ENCODE measurements around the gene CALML4.

The CALML4 gene

GRCh38 chr15:68197661-68198437 is 7.3 kb downstream of the CALML4 start:
- DNase-seq, result no peak
- H3K36me3 Mint-ChIP-seq, result peaks cover 26% of the 10 kb centered on the region
- H3K4me3 Mint-ChIP-seq, result no peak overlapping the region
- no peaks in the 10 kb centered on the region for H3K4me1 Mint-ChIP-seq
- H3K27ac Mint-ChIP-seq, result no peak overlapping the region
- no peaks in the 10 kb centered on the region for H3K9me3 Mint-ChIP-seq
- no peaks in the 10 kb centered on the region for H3K27me3 Mint-ChIP-seq
- CTCF ChIA-PET, result no interaction called here

GRCh38 chr15:68197170-68197492 is 8.0 kb downstream of the CALML4 start:
- CTCF ChIA-PET, result no interaction called here
- H3K4me3 Mint-ChIP-seq, result no peak overlapping the region
- no peaks in the 10 kb centered on the region for H3K4me1 Mint-ChIP-seq
- H3K27ac Mint-ChIP-seq, result no peak overlapping the region
- no peaks in the 10 kb centered on the region for H3K9me3 Mint-ChIP-seq
- H3K36me3 Mint-ChIP-seq, result peaks cover 32% of the 10 kb centered on the region
- no peaks in the 10 kb centered on the region for H3K27me3 Mint-ChIP-seq
- DNase-seq, result no peak

- no peak overlapping the region for H3K27ac Mint-ChIP-seq
- CTCF ChIA-PET, result interaction anchor here (0.7 kb wide), 1 partner anchor 14 kb away, joined by 3 read pairs; no protein-coding TSS in a partner anchor
- H3K36me3 Mint-ChIP-seq, result peaks cover 34% of the 10 kb centered on the region
Observed at GRCh38 chr15:68196445-68197169, 8.5 kb downstream of the CALML4 start.

GRCh38 chr15:68195336-68196112 is 9.6 kb downstream of the CALML4 start:
- H3K36me3 Mint-ChIP-seq, result peaks cover 34% of the 10 kb centered on the region
- no peaks in the 10 kb centered on the region for H3K27me3 Mint-ChIP-seq
- H3K4me1 Mint-ChIP-seq, result no peaks in the 10 kb centered on the region
- DNase-seq, result no peak
- no peak overlapping the region for H3K4me3 Mint-ChIP-seq
- CTCF ChIA-PET, result interaction anchor here (0.6 to 0.9 kb wide), 3 partner anchors 15 to 17 kb away, joined by 3 read pairs; no protein-coding TSS in a partner anchor
- H3K9me3 Mint-ChIP-seq, result no peaks in the 10 kb centered on the region
- no peak overlapping the region for H3K27ac Mint-ChIP-seq

More at GRCh38 chr15:68196445-68197169, 8.5 kb downstream of the CALML4 start:
- no peaks in the 10 kb centered on the region for H3K27me3 Mint-ChIP-seq
- no peak for DNase-seq
- H3K4me3 Mint-ChIP-seq, result no peak overlapping the region
- no peaks in the 10 kb centered on the region for H3K4me1 Mint-ChIP-seq
- no peaks in the 10 kb centered on the region for H3K9me3 Mint-ChIP-seq

- no peaks in the 10 kb centered on the region for H3K27me3 Mint-ChIP-seq
- H3K4me1 Mint-ChIP-seq, result no peaks in the 10 kb centered on the region
- DNase-seq, result no peak
- no peaks in the 10 kb centered on the region for H3K9me3 Mint-ChIP-seq
- H3K27ac Mint-ChIP-seq, result no peak overlapping the region
- CTCF ChIA-PET, result interaction anchor here (0.6 to 1.2 kb wide), 3 partner anchors 16 to 114 kb away, joined by 3 read pairs; no protein-coding TSS in a partner anchor
- no peak overlapping the region for H3K4me3 Mint-ChIP-seq
- peaks cover 43% of the 10 kb centered on the region for H3K36me3 Mint-ChIP-seq
Observed at GRCh38 chr15:68192804-68193486, 12.2 kb downstream of the CALML4 start.

GRCh38 chr15:68192117-68192516 is 13.0 kb downstream of the CALML4 start:
- Mint-ChIP-seq H3K27ac (no peak overlapping the region), H3K4me3 (no peak overlapping the region), H3K9me3 (no peaks in the 10 kb centered on the region), H3K36me3 (peaks cover 45% of the 10 kb centered on the region), H3K4me1 (no peaks in the 10 kb centered on the region), H3K27me3 (no peaks in the 10 kb centered on the region)
- no peak for DNase-seq
- CTCF ChIA-PET, result no interaction called here

GRCh38 chr15:68191555-68191954 is 13.6 kb downstream of the CALML4 start:
- no peak overlapping the region for H3K4me3 Mint-ChIP-seq
- peaks cover 45% of the 10 kb centered on the region for H3K36me3 Mint-ChIP-seq
- CTCF ChIA-PET, result no interaction called here
- no peaks in the 10 kb centered on the region for H3K27me3 Mint-ChIP-seq
- no peaks in the 10 kb centered on the region for H3K9me3 Mint-ChIP-seq
- DNase-seq, result no peak
- no peaks in the 10 kb centered on the region for H3K4me1 Mint-ChIP-seq
- H3K27ac Mint-ChIP-seq, result no peak overlapping the region

GRCh38 chr15:68190048-68190447 is 15.1 kb downstream of the CALML4 start:
- peaks cover 47% of the 10 kb centered on the region for H3K36me3 Mint-ChIP-seq
- H3K9me3 Mint-ChIP-seq, result no peaks in the 10 kb centered on the region
- no peaks in the 10 kb centered on the region for H3K4me1 Mint-ChIP-seq
- H3K27ac Mint-ChIP-seq, result no peak overlapping the region
- DNase-seq, result no peak
- CTCF ChIA-PET, result no interaction called here
- H3K4me3 Mint-ChIP-seq, result no peak overlapping the region
- no peaks in the 10 kb centered on the region for H3K27me3 Mint-ChIP-seq

- CTCF ChIA-PET, result no interaction called here
- DNase-seq, result no peak
- no peak overlapping the region for H3K4me3 Mint-ChIP-seq
- no peaks in the 10 kb centered on the region for H3K4me1 Mint-ChIP-seq
- H3K27me3 Mint-ChIP-seq, result no peaks in the 10 kb centered on the region
- peaks cover 49% of the 10 kb centered on the region for H3K36me3 Mint-ChIP-seq
- H3K27ac Mint-ChIP-seq, result no peak overlapping the region
- no peaks in the 10 kb centered on the region for H3K9me3 Mint-ChIP-seq
Observed at GRCh38 chr15:68188647-68189046, 16.5 kb downstream of the CALML4 start.

- CTCF ChIA-PET, result no interaction called here
- Mint-ChIP-seq H3K27ac (no peak overlapping the region), H3K36me3 (peaks cover 49% of the 10 kb centered on the region), H3K4me3 (no peak overlapping the region), H3K27me3 (no peaks in the 10 kb centered on the region), H3K9me3 (no peaks in the 10 kb centered on the region), H3K4me1 (no peaks in the 10 kb centered on the region)
- DNase-seq, result no peak
Observed at GRCh38 chr15:68187559-68187958, 17.6 kb downstream of the CALML4 start.

- DNase-seq, result no peak
- H3K27ac Mint-ChIP-seq, result no peak overlapping the region
- H3K9me3 Mint-ChIP-seq, result no peaks in the 10 kb centered on the region
Observed at GRCh38 chr15:68186671-68187397, 18.3 kb downstream of the CALML4 start.

GRCh38 chr15:68184616-68185480 is 20.3 kb downstream of the CALML4 start:
- no peaks in the 10 kb centered on the region for H3K9me3 Mint-ChIP-seq
- H3K4me1 Mint-ChIP-seq, result no peaks in the 10 kb centered on the region
- peaks cover 54% of the 10 kb centered on the region for H3K36me3 Mint-ChIP-seq
- H3K27ac Mint-ChIP-seq, result peak overlapping the region; percentile 29
- no peak for DNase-seq
- H3K27me3 Mint-ChIP-seq, result no peaks in the 10 kb centered on the region
- no peak overlapping the region for H3K4me3 Mint-ChIP-seq
- CTCF ChIA-PET, result interaction anchor here (1.1 kb wide), 1 partner anchor 322 kb away, joined by 3 read pairs; no protein-coding TSS in a partner anchor

More at GRCh38 chr15:68186671-68187397, 18.3 kb downstream of the CALML4 start:
- H3K4me1 Mint-ChIP-seq, result no peaks in the 10 kb centered on the region
- no peaks in the 10 kb centered on the region for H3K27me3 Mint-ChIP-seq
- CTCF ChIA-PET, result no interaction called here
- H3K36me3 Mint-ChIP-seq, result peaks cover 44% of the 10 kb centered on the region
- H3K4me3 Mint-ChIP-seq, result no peak overlapping the region
